WTC11 (cell line): Measurements from ENCODE around the gene ZDHHC6.

Source experiments
- CREB1 ChIP-seq: sonication (generic); formaldehyde crosslinking; IDR thresholded peaks from 2 replicates; pipeline ENCODE4 v1.8.0; 2023; ENCODE audit warnings: mild to moderate bottlenecking, missing genetic modification reagents
- CTCF ChIP-seq: fragments of 200-600 bp; IDR thresholded peaks from 2 replicates; pipeline ENCODE4 v1.8.0; 2022; ENCODE audit warnings: antibody characterized with exemption
- ESRRA ChIP-seq: sonication (generic); formaldehyde crosslinking; IDR thresholded peaks from 2 replicates; pipeline ENCODE4 v1.8.1; 2022; ENCODE audit warnings: mild to moderate bottlenecking, missing genetic modification reagents, borderline replicate concordance
- HMGA2 ChIP-seq: fragments of 250-450 bp; sonication (Bioruptor Pico); IDR thresholded peaks from 2 replicates; pipeline ENCODE4 v1.4.0; 2021; ENCODE audit warnings: mild to moderate bottlenecking, moderate library complexity
- PREB ChIP-seq: sonication (generic); formaldehyde crosslinking; IDR thresholded peaks from 2 replicates; pipeline ENCODE4 v1.8.1; 2022; ENCODE audit warnings: mild to moderate bottlenecking, missing genetic modification reagents, moderate library complexity, borderline replicate concordance
- TEAD4 ChIP-seq: sonication (generic); formaldehyde crosslinking; IDR thresholded peaks from 2 replicates; pipeline ENCODE4 v1.8.0; 2022; ENCODE audit warnings: mild to moderate bottlenecking, missing genetic modification reagents
- USF1 ChIP-seq: sonication (generic); formaldehyde crosslinking; IDR thresholded peaks from 2 replicates; pipeline ENCODE4 v1.8.0; 2022; ENCODE audit warnings: mild to moderate bottlenecking, missing genetic modification reagents
- ZBTB21 ChIP-seq: sonication (generic); formaldehyde crosslinking; IDR thresholded peaks from 2 replicates; pipeline ENCODE4 v1.8.1; 2023; ENCODE audit warnings: mild to moderate bottlenecking, missing genetic modification reagents, borderline replicate concordance
- TF ChIP-seq, protein P1 (sequence below): sonication (generic); formaldehyde crosslinking; IDR thresholded peaks from 2 replicates; pipeline ENCODE4 v1.8.1; 2023; ENCODE audit warnings: mild to moderate bottlenecking, missing genetic modification reagents, moderate library complexity
- TF ChIP-seq, protein P2 (sequence below): sonication (generic); formaldehyde crosslinking; IDR thresholded peaks from 2 replicates; pipeline ENCODE4 v1.8.1; 2022; ENCODE audit warnings: low read depth, mild to moderate bottlenecking, moderate library complexity, missing genetic modification reagents, borderline replicate concordance
- TF ChIP-seq, protein P3 (sequence below): sonication (generic); formaldehyde crosslinking; IDR thresholded peaks from 2 replicates; pipeline ENCODE4 v1.8.0; 2022; ENCODE audit warnings: mild to moderate bottlenecking, missing genetic modification reagents

GRCh38 chr10:112434988-112435619 is 11.6 kb downstream of the ZDHHC6 start:
- TF ChIP-seq CTCF = no peak
- TF ChIP-seq, protein P1, sequence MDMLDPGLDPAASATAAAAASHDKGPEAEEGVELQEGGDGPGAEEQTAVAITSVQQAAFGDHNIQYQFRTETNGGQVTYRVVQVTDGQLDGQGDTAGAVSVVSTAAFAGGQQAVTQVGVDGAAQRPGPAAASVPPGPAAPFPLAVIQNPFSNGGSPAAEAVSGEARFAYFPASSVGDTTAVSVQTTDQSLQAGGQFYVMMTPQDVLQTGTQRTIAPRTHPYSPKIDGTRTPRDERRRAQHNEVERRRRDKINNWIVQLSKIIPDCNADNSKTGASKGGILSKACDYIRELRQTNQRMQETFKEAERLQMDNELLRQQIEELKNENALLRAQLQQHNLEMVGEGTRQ (CRISPR knock-in tag) = no peak
- TF ChIP-seq, protein P2, sequence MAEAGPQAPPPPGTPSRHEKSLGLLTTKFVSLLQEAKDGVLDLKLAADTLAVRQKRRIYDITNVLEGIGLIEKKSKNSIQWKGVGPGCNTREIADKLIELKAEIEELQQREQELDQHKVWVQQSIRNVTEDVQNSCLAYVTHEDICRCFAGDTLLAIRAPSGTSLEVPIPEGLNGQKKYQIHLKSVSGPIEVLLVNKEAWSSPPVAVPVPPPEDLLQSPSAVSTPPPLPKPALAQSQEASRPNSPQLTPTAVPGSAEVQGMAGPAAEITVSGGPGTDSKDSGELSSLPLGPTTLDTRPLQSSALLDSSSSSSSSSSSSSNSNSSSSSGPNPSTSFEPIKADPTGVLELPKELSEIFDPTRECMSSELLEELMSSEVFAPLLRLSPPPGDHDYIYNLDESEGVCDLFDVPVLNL = no peak
- no peak for TF ChIP-seq ZBTB21 (CRISPR knock-in tag)
- no peak for TF ChIP-seq TEAD4
- TF ChIP-seq PREB (CRISPR knock-in tag) = no peak
- no peak for TF ChIP-seq CREB1 (CRISPR knock-in tag)
- TF ChIP-seq ESRRA (CRISPR knock-in tag) = no peak
- TF ChIP-seq HMGA2 (CRISPR knock-in tag) = no peak
- TF ChIP-seq, protein P3, sequence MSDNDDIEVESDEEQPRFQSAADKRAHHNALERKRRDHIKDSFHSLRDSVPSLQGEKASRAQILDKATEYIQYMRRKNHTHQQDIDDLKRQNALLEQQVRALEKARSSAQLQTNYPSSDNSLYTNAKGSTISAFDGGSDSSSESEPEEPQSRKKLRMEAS = no peak
- TF ChIP-seq USF1 (CRISPR knock-in tag) = no peak
